Stomach (tissue), 19 donors: ENCODE data around the gene PWWP2B. TPM values are rescaled to one million over a fixed set of nuclear protein-coding genes. Genes with fewer than 3 reads are reported as not detected.

Experiments
- DNase-seq, 2 donors: peaks; one replicate each; pipeline versions ENCODE4 v3.0.0 to v3.0.0-alpha.2; 2013 to 2019
- H3K27ac ChIP-seq, 5 donors: fragments of 200-600 bp in 4 of 5; sonication (generic) in 4 of 5; one replicate each; pipeline ENCODE4 v1.5.1; 2013 to 2019; ENCODE audit warnings: mild to moderate bottlenecking in 1 of 5, moderate library complexity in 1 of 5
- H3K27me3 ChIP-seq, 3 donors: fragments of 200-600 bp; sonication (generic); one replicate each; pipeline ENCODE4 v1.5.1; 2017 to 2019; ENCODE audit warnings: mixed run types in 1 of 3
- H3K36me3 ChIP-seq, 4 donors: fragments of 200-600 bp; sonication (generic); 1 replicate in 3 of 4; 2 replicates in 1 of 4; pipeline ENCODE4 v1.5.1; 2016 to 2019
- H3K4me1 ChIP-seq, 4 donors: fragments of 200-600 bp; sonication (generic); one replicate each; pipeline ENCODE4 v1.5.1; 2016 to 2019
- H3K4me3 ChIP-seq, 4 donors: fragments of 200-600 bp; sonication (generic) in 3 of 4; one replicate each; pipeline ENCODE4 v1.5.1; 2016 to 2019; ENCODE audit warnings: mild to moderate bottlenecking in 1 of 4
- H3K9me3 ChIP-seq, 4 donors: fragments of 200-600 bp; sonication (generic); one replicate each; pipeline ENCODE4 v1.5.1; 2016 to 2019
- CTCF ChIP-seq, 7 experiments: fragments of 450-650 bp in 4 of 7; fragments of 200-600 bp in 3 of 7; sonication (generic) in 3 of 7; IDR thresholded peaks; one replicate each; pipeline ENCODE4 v1.5.1; 2016 to 2019; ENCODE audit warnings: antibody characterized with exemption in 7 of 7, control low read depth in 2 of 7, mild to moderate bottlenecking in 1 of 7
- EP300 ChIP-seq: sonication (generic); formaldehyde crosslinking; IDR thresholded peaks from one replicate; pipeline ENCODE4 v1.6.1; 2017; ENCODE audit warnings: antibody characterized with exemption
- POLR2A ChIP-seq, 4 donors: fragments of 450-650 bp; IDR thresholded peaks; one replicate each; pipeline ENCODE4 v1.6.1; 2016; ENCODE audit warnings: antibody characterized with exemption in 4 of 4, control low read depth in 2 of 4, mild to moderate bottlenecking in 1 of 4, moderate library complexity in 1 of 4
- POLR2AphosphoS5 ChIP-seq, 3 donors: sonication (generic); formaldehyde crosslinking; IDR thresholded peaks; one replicate each; pipeline ENCODE4 v1.6.1; 2016; ENCODE audit warnings: antibody characterized with exemption in 3 of 3
- WGBS, 5 donors: extraction: QIAGEN DNeasy Blood & Tissue Kit in 3 of 5; methylation state at CpG; one replicate each; pipeline versions ENCODE4 v1.1.5 to v1.1.7; 2013 to 2018; 5-methylcytosine and 5-hydroxymethylcytosine counted together
- intact Hi-C: fragments of 100-400 bp; cut with DNase I; formaldehyde crosslinking; loops from one replicate; pipeline ENCODE4 v1.15.1; 2023; ENCODE audit warnings: low total_unique reads
- long read RNA-seq, 10 donors: transcript quantifications; one replicate each; lab custom pipeline, GENCODE V29; 2026
- polyA plus RNA-seq, 3 donors: library from polyadenylated mRNA; stranded (reverse); fragments of 200-250 nt; gene quantifications; one replicate each; pipeline ENCODE4 v1.2.3, GENCODE V29; 2013
- total RNA-seq, 5 donors: library from RNA; depleted of rRNA; stranded (reverse); fragments of >200 nt; gene quantifications; one replicate each; pipeline versions ENCODE4 v1.1.0 to v1.2.3, GENCODE V29; 2014 to 2016
- donor health status: healthy with polysubstance abuse.
- donor health status: Bipolar disorder and iron deficiency.
- donor health status: healthy.

Gene PWWP2B
- total RNA-seq (100 to 1,000 TPM in 1 of 5 donors, 10 to 100 TPM in 3, 1 to 10 TPM in 1; 8.5 to 167 (median 22.9) TPM), polyA plus RNA-seq (10 to 100 TPM; 14.2 to 24.4 (median 22.7) TPM)
- long read RNA-seq, donor 1, partial matches to known transcripts = 0 of 2 reads
- long read RNA-seq, donor 1, other reads (novel, unspliced or antisense) = 0 of 2 reads
- long read RNA-seq, donor 2, partial matches to known transcripts = 0 of 2 reads
- long read RNA-seq, donor 2, other reads (novel, unspliced or antisense) = 0 of 2 reads
- long read RNA-seq, donor 3, transcript PWWP2B-201 (3 exons, 2,651 nt) = major isoform, 5 of 5 reads
- long read RNA-seq, donor 3, partial matches to known transcripts = 0 of 5 reads
- long read RNA-seq, donor 3, other reads (novel, unspliced or antisense) = 0 of 5 reads
- long read RNA-seq, donor 4 = 0 reads
- long read RNA-seq, donor 5, partial matches to known transcripts = 0 of 3 reads
- long read RNA-seq, donor 5, other reads (novel, unspliced or antisense) = 0 of 3 reads
- long read RNA-seq, donor 6, transcript PWWP2B-201 (3 exons, 2,651 nt) = major isoform, 7 of 18 reads
- long read RNA-seq, donor 6, partial matches to known transcripts = 8 of 18 reads
- long read RNA-seq, donor 6, other reads (novel, unspliced or antisense) = 0 of 18 reads
- long read RNA-seq, donor 7, partial matches to known transcripts = 25 of 26 reads
- long read RNA-seq, donor 7, other reads (novel, unspliced or antisense) = 0 of 26 reads
- long read RNA-seq, donor 8, partial matches to known transcripts = 0 of 3 reads
- long read RNA-seq, donor 8, other reads (novel, unspliced or antisense) = 0 of 3 reads
- long read RNA-seq, donor 9, partial matches to known transcripts = 9 of 9 reads
- long read RNA-seq, donor 9, other reads (novel, unspliced or antisense) = 0 of 9 reads
- long read RNA-seq, donor 10, partial matches to known transcripts = 0 of 2 reads
- long read RNA-seq, donor 10, other reads (novel, unspliced or antisense) = 0 of 2 reads

GRCh38 chr10:132397036-132397541, at the start of gene PWWP2B:
Gene PWWP2B, plus strand, starts transcription at chr10:132397200. Its CDS starts 27 bp downstream, at chr10:132397227.
- peak within 1 kb of the TSS; percentile 96 to 99 (median 98) for H3K27ac ChIP-seq
- H3K4me3 ChIP-seq = peak within 1 kb of the TSS; percentile 70 to 97 (median 82)
- no peaks in the 10 kb centered on the region for H3K9me3 ChIP-seq
- 0 to 1% (median 0%) methylated on average over 1 to 86 of the region's 86 CpGs for WGBS, 5 donors
- intact Hi-C loops = no loop called here
- no peaks in the 10 kb centered on the region for H3K27me3 ChIP-seq
- TF ChIP-seq EP300 = no peak
- no peak for TF ChIP-seq POLR2AphosphoS5 (IDR thresholded peaks at IDR 0.05)
- no peak for TF ChIP-seq POLR2A (IDR thresholded peaks at IDR 0.05)
- TF ChIP-seq CTCF (IDR thresholded peaks at IDR 0.05) = no peak
- H3K36me3 ChIP-seq = no peaks in the 10 kb centered on the region
- peak; percentile 75 to 86 for DNase-seq
- peaks cover 58 to 64% (median 61%) of the 10 kb centered on the region in 4 donors for H3K4me1 ChIP-seq

- intact Hi-C loops = no loop called here
- no peaks in the 10 kb centered on the region for H3K9me3 ChIP-seq
- no peak overlapping the region for H3K27ac ChIP-seq
- peaks cover 0 to 85% (median 65%) of the 10 kb centered on the region in 4 donors for H3K36me3 ChIP-seq
- no peaks in the 10 kb centered on the region for H3K27me3 ChIP-seq
- WGBS, 5 donors = 87 to 95% (median 92%) methylated on average over 21 to 23 of the region's 23 CpGs
- TF ChIP-seq EP300 (no peak), POLR2AphosphoS5 (IDR thresholded peaks at IDR 0.05) (no peak), POLR2A (IDR thresholded peaks at IDR 0.05) (no peak), CTCF (IDR thresholded peaks at IDR 0.05) (no peak)
- H3K4me1 ChIP-seq = no peaks in the 10 kb centered on the region
- no peak for DNase-seq
- no peak overlapping the region for H3K4me3 ChIP-seq
Observed at GRCh38 chr10:132347211-132347930, 49.6 kb upstream of the PWWP2B start.

- Histone ChIP-seq H3K36me3 (peaks cover 0 to 79% (median 61%) of the 10 kb centered on the region in 4 donors), H3K4me1 (peaks cover 0 to 5% (median 2%) of the 10 kb centered on the region in 4 donors), H3K27ac (no peak overlapping the region), H3K27me3 (no peaks in the 10 kb centered on the region), H3K9me3 (no peaks in the 10 kb centered on the region), H3K4me3 (no peak overlapping the region)
- DNase-seq = no peak
- 79 to 89% (median 81%) methylated on average over 13 of the region's 13 CpGs for WGBS, 5 donors
- intact Hi-C loops = no loop called here
- TF ChIP-seq EP300 = no peak
Observed at GRCh38 chr10:132347931-132348267, 49.1 kb upstream of the PWWP2B start.

GRCh38 chr10:132349766-132350165, 47.2 kb upstream of the PWWP2B start:
- WGBS, 5 donors = 76 to 93% (median 89%) methylated on average over 6 of the region's 6 CpGs
- no peak for DNase-seq
- Histone ChIP-seq H3K36me3 (peaks cover 0 to 64% (median 59%) of the 10 kb centered on the region in 4 donors), H3K27ac (no peak overlapping the region), H3K27me3 (no peaks in the 10 kb centered on the region), H3K4me1 (peaks cover 0 to 5% (median 2%) of the 10 kb centered on the region in 4 donors), H3K4me3 (no peak overlapping the region), H3K9me3 (no peaks in the 10 kb centered on the region)
- intact Hi-C loops = loop anchor here (2.0 kb wide), 1 partner anchor 127 kb away; no protein-coding TSS in a partner anchor
- TF ChIP-seq POLR2A (IDR thresholded peaks at IDR 0.05) (no peak), POLR2AphosphoS5 (IDR thresholded peaks at IDR 0.05) (no peak), CTCF (IDR thresholded peaks at IDR 0.05) (no peak), EP300 (no peak)
